ENCODE results near the gene ZFP92.

ZFP92 gene

GRCh38 chrX:153445106-153445855 lies 34.0 kb downstream of the ZFP92 start:
- H3K4me3 ChIP-seq (ENCODE audit: insufficient read depth, low read depth, low read length, poor library complexity, severe bottlenecking) = no peak overlapping the region

GRCh38 chrX:153445856-153446635 lies 34.8 kb downstream of the ZFP92 start, which contains the start of gene TREX2:
TSS of gene TREX2 (minus strand) at chrX:153446056. CDS start at chrX:153445430, 626 bp downstream.
- Histone ChIP-seq H3K36me3 (ENCODE audit: control insufficient read depth, insufficient read depth, low read length) (no peaks in the 10 kb centered on the region), H3K9me3 (ENCODE audit: control insufficient read depth, low read length) (no peaks in the 10 kb centered on the region), H3K4me3 (ENCODE audit: insufficient read depth, low read depth, low read length, poor library complexity, severe bottlenecking) (no peak within 1 kb of the TSS), H3K27ac (ENCODE audit: insufficient read depth, low read length, poor library complexity, severe bottlenecking) (no peak within 1 kb of the TSS), H3K4me1 (ENCODE audit: control insufficient read depth, insufficient read depth, low read length, poor library complexity, severe bottlenecking) (no peaks in the 10 kb centered on the region), H3K27me3 (replicated peaks; ENCODE audit: control insufficient read depth, insufficient read depth, low read length, poor library complexity, severe bottlenecking) (no peaks in the 10 kb centered on the region)
- no peak for DNase-seq

More at GRCh38 chrX:153445106-153445855, 34.0 kb downstream of the ZFP92 start:
- no peak for DNase-seq
- Histone ChIP-seq H3K4me1 (ENCODE audit: control insufficient read depth, insufficient read depth, low read length, poor library complexity, severe bottlenecking) (no peaks in the 10 kb centered on the region), H3K36me3 (ENCODE audit: control insufficient read depth, insufficient read depth, low read length) (no peaks in the 10 kb centered on the region), H3K27ac (ENCODE audit: insufficient read depth, low read length, poor library complexity, severe bottlenecking) (no peak overlapping the region), H3K9me3 (ENCODE audit: control insufficient read depth, low read length) (no peaks in the 10 kb centered on the region), H3K27me3 (replicated peaks; ENCODE audit: control insufficient read depth, insufficient read depth, low read length, poor library complexity, severe bottlenecking) (no peaks in the 10 kb centered on the region)

- H3K27me3 ChIP-seq (replicated peaks; ENCODE audit: control insufficient read depth, insufficient read depth, low read length, poor library complexity, severe bottlenecking) = no peaks in the 10 kb centered on the region
- no peaks in the 10 kb centered on the region for H3K4me1 ChIP-seq (ENCODE audit: control insufficient read depth, insufficient read depth, low read length, poor library complexity, severe bottlenecking)
- H3K27ac ChIP-seq (ENCODE audit: insufficient read depth, low read length, poor library complexity, severe bottlenecking) = no peak overlapping the region
- no peaks in the 10 kb centered on the region for H3K9me3 ChIP-seq (ENCODE audit: control insufficient read depth, low read length)
- no peak overlapping the region for H3K4me3 ChIP-seq (ENCODE audit: insufficient read depth, low read depth, low read length, poor library complexity, severe bottlenecking)
- H3K36me3 ChIP-seq (ENCODE audit: control insufficient read depth, insufficient read depth, low read length) = no peaks in the 10 kb centered on the region
- no peak for DNase-seq
Measured at GRCh38 chrX:153446636-153446936, 35.3 kb downstream of the ZFP92 start.

GRCh38 chrX:153446950-153447580 lies 35.8 kb downstream of the ZFP92 start:
- DNase-seq = no peak

GRCh38 chrX:153447581-153447960 lies 36.3 kb downstream of the ZFP92 start:
- Histone ChIP-seq H3K36me3 (ENCODE audit: control insufficient read depth, insufficient read depth, low read length) (no peaks in the 10 kb centered on the region), H3K4me1 (ENCODE audit: control insufficient read depth, insufficient read depth, low read length, poor library complexity, severe bottlenecking) (no peaks in the 10 kb centered on the region), H3K9me3 (ENCODE audit: control insufficient read depth, low read length) (no peaks in the 10 kb centered on the region), H3K27ac (ENCODE audit: insufficient read depth, low read length, poor library complexity, severe bottlenecking) (no peak overlapping the region), H3K4me3 (ENCODE audit: insufficient read depth, low read depth, low read length, poor library complexity, severe bottlenecking) (no peak overlapping the region), H3K27me3 (replicated peaks; ENCODE audit: control insufficient read depth, insufficient read depth, low read length, poor library complexity, severe bottlenecking) (no peaks in the 10 kb centered on the region)
- no peak for DNase-seq

More at GRCh38 chrX:153446950-153447580, 35.8 kb downstream of the ZFP92 start:
- no peaks in the 10 kb centered on the region for H3K36me3 ChIP-seq (ENCODE audit: control insufficient read depth, insufficient read depth, low read length)
- H3K27me3 ChIP-seq (replicated peaks; ENCODE audit: control insufficient read depth, insufficient read depth, low read length, poor library complexity, severe bottlenecking) = no peaks in the 10 kb centered on the region
- H3K27ac ChIP-seq (ENCODE audit: insufficient read depth, low read length, poor library complexity, severe bottlenecking) = no peak overlapping the region
- no peaks in the 10 kb centered on the region for H3K4me1 ChIP-seq (ENCODE audit: control insufficient read depth, insufficient read depth, low read length, poor library complexity, severe bottlenecking)
- no peak overlapping the region for H3K4me3 ChIP-seq (ENCODE audit: insufficient read depth, low read depth, low read length, poor library complexity, severe bottlenecking)
- H3K9me3 ChIP-seq (ENCODE audit: control insufficient read depth, low read length) = no peaks in the 10 kb centered on the region

GRCh38 chrX:153448556-153449367 lies 37.5 kb downstream of the ZFP92 start:
- H3K9me3 ChIP-seq (ENCODE audit: control insufficient read depth, low read length) = no peaks in the 10 kb centered on the region
- H3K4me1 ChIP-seq (ENCODE audit: control insufficient read depth, insufficient read depth, low read length, poor library complexity, severe bottlenecking) = no peaks in the 10 kb centered on the region
- no peak for DNase-seq
- H3K36me3 ChIP-seq (ENCODE audit: control insufficient read depth, insufficient read depth, low read length) = no peaks in the 10 kb centered on the region
- no peak overlapping the region for H3K4me3 ChIP-seq (ENCODE audit: insufficient read depth, low read depth, low read length, poor library complexity, severe bottlenecking)
- H3K27me3 ChIP-seq (replicated peaks; ENCODE audit: control insufficient read depth, insufficient read depth, low read length, poor library complexity, severe bottlenecking) = no peaks in the 10 kb centered on the region
- H3K27ac ChIP-seq (ENCODE audit: insufficient read depth, low read length, poor library complexity, severe bottlenecking) = no peak overlapping the region

GRCh38 chrX:153449368-153450113 lies 38.3 kb downstream of the ZFP92 start:
- Histone ChIP-seq H3K27me3 (replicated peaks; ENCODE audit: control insufficient read depth, insufficient read depth, low read length, poor library complexity, severe bottlenecking) (no peaks in the 10 kb centered on the region), H3K4me3 (ENCODE audit: insufficient read depth, low read depth, low read length, poor library complexity, severe bottlenecking) (no peak overlapping the region), H3K36me3 (ENCODE audit: control insufficient read depth, insufficient read depth, low read length) (no peaks in the 10 kb centered on the region), H3K27ac (ENCODE audit: insufficient read depth, low read length, poor library complexity, severe bottlenecking) (no peak overlapping the region), H3K9me3 (ENCODE audit: control insufficient read depth, low read length) (no peaks in the 10 kb centered on the region), H3K4me1 (ENCODE audit: control insufficient read depth, insufficient read depth, low read length, poor library complexity, severe bottlenecking) (no peaks in the 10 kb centered on the region)
- DNase-seq = no peak

GRCh38 chrX:153450114-153450948 lies 39.1 kb downstream of the ZFP92 start:
- Histone ChIP-seq H3K4me1 (ENCODE audit: control insufficient read depth, insufficient read depth, low read length, poor library complexity, severe bottlenecking) (no peaks in the 10 kb centered on the region), H3K27me3 (replicated peaks; ENCODE audit: control insufficient read depth, insufficient read depth, low read length, poor library complexity, severe bottlenecking) (no peaks in the 10 kb centered on the region), H3K36me3 (ENCODE audit: control insufficient read depth, insufficient read depth, low read length) (peaks cover 4% of the 10 kb centered on the region), H3K27ac (ENCODE audit: insufficient read depth, low read length, poor library complexity, severe bottlenecking) (no peak overlapping the region), H3K9me3 (ENCODE audit: control insufficient read depth, low read length) (no peaks in the 10 kb centered on the region), H3K4me3 (ENCODE audit: insufficient read depth, low read depth, low read length, poor library complexity, severe bottlenecking) (no peak overlapping the region)
- DNase-seq = no peak

- H3K4me1 ChIP-seq (ENCODE audit: control insufficient read depth, insufficient read depth, low read length, poor library complexity, severe bottlenecking) = no peaks in the 10 kb centered on the region
- H3K9me3 ChIP-seq (ENCODE audit: control insufficient read depth, low read length) = no peaks in the 10 kb centered on the region
- H3K36me3 ChIP-seq (ENCODE audit: control insufficient read depth, insufficient read depth, low read length) = peaks cover 4% of the 10 kb centered on the region
- H3K27me3 ChIP-seq (replicated peaks; ENCODE audit: control insufficient read depth, insufficient read depth, low read length, poor library complexity, severe bottlenecking) = no peaks in the 10 kb centered on the region
- H3K4me3 ChIP-seq (ENCODE audit: insufficient read depth, low read depth, low read length, poor library complexity, severe bottlenecking) = no peak overlapping the region
- no peak for DNase-seq
- H3K27ac ChIP-seq (ENCODE audit: insufficient read depth, low read length, poor library complexity, severe bottlenecking) = no peak overlapping the region
Measured at GRCh38 chrX:153450949-153451277, 39.6 kb downstream of the ZFP92 start.
